Thoracic aorta (tissue), 2 donors: ENCODE data around the gene NPM1. TPM values are rescaled to one million over a fixed set of nuclear protein-coding genes. Genes with fewer than 3 reads are reported as not detected.

ENCODE experiments used
- ATAC-seq: fragments of 150-250 bp; one replicate; pipeline ENCODE4 v1.8.0; 2017; ENCODE audit warnings: low read depth; ENCODE audit not compliant: insufficient number of reproducible peaks, low FRiP score
- DNase-seq: peaks from one replicate; pipeline ENCODE4 v3.0.0-alpha.2; 2020; ENCODE audit warnings: low spot score
- H3K27ac ChIP-seq, 2 donors: fragments of 200-600 bp; sonication (generic); 1 replicate in 1 of 2; 2 replicates in 1 of 2; pipeline ENCODE4 v1.5.1; 2016; ENCODE audit warnings: mild to moderate bottlenecking in 2 of 2, moderate library complexity in 2 of 2
- H3K27me3 ChIP-seq: fragments of 200-600 bp; sonication (generic); replicated peaks from 2 replicates; pipeline ENCODE4 v1.6.0; 2016; ENCODE audit warnings: mild to moderate bottlenecking; ENCODE audit not compliant: insufficient read depth
- H3K36me3 ChIP-seq: fragments of 200-600 bp; sonication (generic); one replicate; pipeline ENCODE4 v1.5.1; 2016
- H3K4me1 ChIP-seq, 2 donors: fragments of 200-600 bp; sonication (generic); 1 replicate in 1 of 2; 2 replicates in 1 of 2; pipeline versions ENCODE4 v1.5.1 to v1.6.0; 2016; ENCODE audit warnings: low read depth in 2 of 2, mild to moderate bottlenecking in 1 of 2; ENCODE audit not compliant: control insufficient read depth in 1 of 2
- H3K4me3 ChIP-seq: fragments of 200-600 bp; sonication (generic); 2 replicates; pipeline ENCODE4 v1.5.1; 2016; ENCODE audit warnings: mild to moderate bottlenecking
- H3K9me3 ChIP-seq: fragments of 200-600 bp; sonication (generic); 2 replicates; pipeline ENCODE4 v1.5.1; 2016
- CTCF ChIP-seq: fragments of 200-600 bp; sonication (generic); IDR thresholded peaks from one replicate; pipeline ENCODE4 v1.5.1; 2019; ENCODE audit warnings: antibody characterized with exemption
- total RNA-seq, 2 donors: library from RNA; depleted of rRNA; stranded (reverse); fragments of >200 nt; gene quantifications; one replicate each; pipeline versions ENCODE4 v1.1.0 to v1.2.3, GENCODE V29; 2016

The NPM1 gene
- total RNA-seq, 2 donors from 2014 or later: 453 to 1,895 TPM

GRCh38 chr5:171363846-171364245 is 23.8 kb upstream of the NPM1 start:
- DNase-seq (no peak), ATAC-seq (no peak)
- Histone ChIP-seq H3K27me3 (no peaks in the 10 kb centered on the region), H3K9me3 (no peaks in the 10 kb centered on the region), H3K4me3 (no peak overlapping the region), H3K4me1 (no peaks in the 10 kb centered on the region), H3K36me3 (no peaks in the 10 kb centered on the region), H3K27ac (no peak overlapping the region)
- no peak for TF ChIP-seq CTCF

GRCh38 chr5:171365351-171365750 is 22.3 kb upstream of the NPM1 start:
- H3K27me3 ChIP-seq: no peaks in the 10 kb centered on the region
- ATAC-seq (no peak), DNase-seq (no peak)
- H3K4me1 ChIP-seq: no peaks in the 10 kb centered on the region
- H3K4me3 ChIP-seq: no peak overlapping the region
- no peaks in the 10 kb centered on the region for H3K36me3 ChIP-seq
- H3K9me3 ChIP-seq: no peaks in the 10 kb centered on the region
- no peak overlapping the region for H3K27ac ChIP-seq
- no peak for TF ChIP-seq CTCF

GRCh38 chr5:171366645-171367044 is 21.0 kb upstream of the NPM1 start:
- DNase-seq (no peak), ATAC-seq (no peak)
- no peaks in the 10 kb centered on the region for H3K36me3 ChIP-seq
- H3K9me3 ChIP-seq: no peaks in the 10 kb centered on the region
- H3K4me1 ChIP-seq: no peaks in the 10 kb centered on the region
- H3K27me3 ChIP-seq: no peaks in the 10 kb centered on the region
- H3K27ac ChIP-seq: no peak overlapping the region
- TF ChIP-seq CTCF: no peak
- no peak overlapping the region for H3K4me3 ChIP-seq

- no peak for TF ChIP-seq CTCF
- DNase-seq: no peak
Observed at GRCh38 chr5:171367424-171368370, 20.0 kb upstream of the NPM1 start.

GRCh38 chr5:171369056-171369455 is 18.6 kb upstream of the NPM1 start:
- Histone ChIP-seq H3K9me3 (no peaks in the 10 kb centered on the region), H3K27me3 (no peaks in the 10 kb centered on the region), H3K4me3 (no peak overlapping the region), H3K36me3 (no peaks in the 10 kb centered on the region), H3K27ac (no peak overlapping the region), H3K4me1 (no peaks in the 10 kb centered on the region)
- no peak for ATAC-seq
- TF ChIP-seq CTCF: no peak
- DNase-seq: no peak

More at GRCh38 chr5:171367424-171368370, 20.0 kb upstream of the NPM1 start:
- H3K4me3 ChIP-seq: no peak overlapping the region
- no peak overlapping the region for H3K27ac ChIP-seq
- H3K27me3 ChIP-seq: no peaks in the 10 kb centered on the region
- ATAC-seq: no peak
- no peaks in the 10 kb centered on the region for H3K36me3 ChIP-seq
- no peaks in the 10 kb centered on the region for H3K4me1 ChIP-seq
- no peaks in the 10 kb centered on the region for H3K9me3 ChIP-seq
